PC-9 (cell line): ENCODE results near the gene DNAJC7.

Experiments used
- CTCF ChIP-seq: fragments of 200-600 bp; sonication (generic); conservative IDR thresholded peaks from 2 replicates; pipeline ENCODE4 v1.6.1; 2017; ENCODE audit warnings: mixed run types, antibody characterized with exemption, mild to moderate bottlenecking, moderate library complexity
- EZH2 ChIP-seq: fragments of 200-600 bp; sonication (generic); IDR thresholded peaks from 2 replicates; pipeline ENCODE4 v1.8.0; 2017; ENCODE audit warnings: antibody characterized with exemption, low read depth

- TF ChIP-seq CTCF, result no peak
- no peak for TF ChIP-seq EZH2
Observed at GRCh38 chr17:41966463-41967140, 50.6 kb downstream of the DNAJC7 start, which contains the start of gene CNP.
